ENCODE results near the gene NOM1.

The NOM1 gene

DNA sequence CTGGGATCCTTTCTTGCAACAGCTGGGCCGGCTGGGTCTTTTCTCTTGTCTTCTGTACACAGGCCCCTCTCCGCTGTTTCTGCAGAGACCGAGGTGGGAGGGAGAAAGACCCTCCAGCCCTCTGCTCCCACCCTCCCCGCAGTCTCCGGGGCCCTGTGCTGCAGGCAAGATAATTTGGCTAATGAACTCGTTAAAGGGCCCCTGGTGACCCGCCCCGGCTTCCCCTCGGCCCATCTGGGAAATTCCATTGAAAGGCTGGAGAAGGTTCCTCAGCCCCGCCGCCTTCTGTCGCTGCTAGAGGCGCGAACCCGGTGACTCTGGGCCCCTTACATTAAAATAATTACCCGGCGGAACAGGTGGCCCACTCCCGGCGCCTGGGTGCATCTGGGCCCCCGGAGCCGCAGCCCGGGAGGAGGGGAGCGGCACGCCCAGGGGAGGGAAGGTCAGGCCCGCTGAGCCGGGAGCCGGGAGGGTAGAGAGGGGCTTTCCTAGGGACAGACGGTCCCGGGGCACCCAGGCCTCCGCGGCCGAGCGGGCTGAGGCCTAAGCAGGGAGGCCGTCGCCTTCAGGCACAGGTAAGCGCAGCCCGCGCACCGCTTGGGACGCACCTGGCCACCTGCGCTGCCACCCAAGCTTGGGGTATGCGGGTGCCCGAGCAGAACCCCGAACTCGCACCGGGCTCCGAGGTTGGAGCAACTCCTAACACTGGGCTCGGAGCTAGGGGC is 68.3 kb downstream of the NOM1 start:
- DNase-seq: no peak

DNA sequence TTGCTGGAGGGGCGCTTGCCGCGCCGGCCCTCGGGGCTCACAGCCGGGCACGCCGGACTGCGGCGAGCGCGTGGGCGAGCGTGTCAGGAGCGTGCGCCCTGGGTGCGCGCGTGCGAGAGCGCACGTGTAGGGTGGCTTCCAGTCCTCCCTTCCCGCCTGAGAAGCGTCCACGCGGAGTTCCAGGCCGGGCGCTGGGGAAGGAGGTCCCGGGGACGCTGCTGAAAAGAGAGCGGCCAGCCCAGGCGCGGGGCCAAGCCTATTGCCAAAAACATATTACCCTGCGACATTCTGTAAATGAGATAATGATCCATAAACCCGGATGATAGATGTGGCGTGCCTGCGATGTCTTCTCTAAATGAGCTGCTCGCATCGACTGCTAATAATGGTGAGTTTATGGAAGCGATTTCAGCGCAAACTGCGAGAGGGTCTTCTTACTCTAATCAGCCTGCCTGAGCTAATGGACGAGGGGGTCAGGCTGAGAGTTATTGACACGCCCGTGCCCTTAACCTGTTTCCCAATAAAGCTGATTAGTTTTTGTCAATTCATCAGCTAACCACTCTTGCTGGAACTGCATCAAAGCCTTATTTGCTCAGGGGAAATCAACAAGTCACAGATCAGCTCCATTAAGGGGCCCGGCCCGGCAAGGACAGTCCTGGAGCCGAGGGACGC is 69.0 kb downstream of the NOM1 start:
- DNase-seq: no peak

DNA sequence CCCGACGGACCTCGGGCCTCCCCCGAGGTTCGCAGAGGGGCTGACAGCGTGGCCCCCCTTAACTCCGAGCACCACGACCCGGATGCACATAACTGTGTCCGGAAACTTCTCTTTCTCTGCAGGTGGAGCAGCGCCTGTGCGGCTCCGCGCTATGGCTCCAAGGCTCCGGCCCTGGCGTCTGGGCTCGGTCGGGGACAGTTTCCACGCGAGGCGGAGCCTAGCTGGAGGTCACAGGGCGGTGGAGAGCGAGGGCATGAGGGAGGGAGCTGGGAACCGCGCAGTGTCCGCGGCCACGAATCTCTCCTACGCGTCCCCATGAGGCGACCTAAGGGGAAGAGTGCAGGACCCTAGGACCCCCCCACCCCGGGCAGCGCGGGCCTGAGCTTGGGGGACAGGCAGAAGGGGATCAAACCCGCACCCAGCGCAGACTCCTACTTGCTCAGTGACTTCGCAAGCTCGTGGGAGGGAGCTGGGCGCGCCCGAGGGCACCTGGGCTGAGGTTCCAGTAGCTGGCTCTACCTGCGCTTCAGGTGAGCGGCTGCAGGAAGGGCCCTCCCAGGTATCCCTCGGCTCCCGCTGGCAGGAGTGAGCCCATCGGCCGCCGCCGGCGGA is 69.6 kb downstream of the NOM1 start:
- no peak for DNase-seq

DNA sequence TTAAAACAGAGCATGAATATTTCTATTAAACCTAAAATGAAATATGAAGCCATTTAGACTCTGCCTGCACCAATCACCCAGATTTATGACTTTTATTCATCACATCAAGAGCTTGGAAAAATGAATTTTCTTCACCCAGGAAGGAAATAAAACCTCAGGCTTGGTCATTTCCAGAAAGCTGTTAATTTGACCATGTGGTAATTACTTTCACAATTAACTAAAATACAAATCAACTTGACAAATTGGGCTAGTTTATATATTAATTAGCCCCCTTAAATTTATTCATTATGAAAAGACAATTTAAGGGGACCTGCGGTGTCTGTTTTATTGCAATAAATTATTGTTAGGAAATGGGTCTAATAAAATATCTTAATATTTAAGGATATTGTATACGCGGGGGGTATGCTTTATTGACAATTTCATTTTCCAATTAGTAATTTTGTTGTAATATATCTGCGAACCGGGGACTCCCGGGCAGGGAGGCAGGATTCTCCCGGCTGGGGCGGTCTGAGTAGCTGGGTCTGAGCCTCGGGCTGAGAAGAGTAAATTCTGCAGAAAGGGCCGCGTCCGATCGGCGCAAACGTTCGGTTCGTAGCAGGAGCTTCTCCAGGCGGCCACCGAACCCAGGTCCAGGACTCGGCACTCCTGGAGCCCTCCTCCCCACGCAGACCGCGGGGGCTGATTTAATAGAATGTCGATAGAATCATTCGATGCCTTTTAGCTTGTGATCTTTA is 70.4 kb downstream of the NOM1 start:
- no peak for DNase-seq

DNA sequence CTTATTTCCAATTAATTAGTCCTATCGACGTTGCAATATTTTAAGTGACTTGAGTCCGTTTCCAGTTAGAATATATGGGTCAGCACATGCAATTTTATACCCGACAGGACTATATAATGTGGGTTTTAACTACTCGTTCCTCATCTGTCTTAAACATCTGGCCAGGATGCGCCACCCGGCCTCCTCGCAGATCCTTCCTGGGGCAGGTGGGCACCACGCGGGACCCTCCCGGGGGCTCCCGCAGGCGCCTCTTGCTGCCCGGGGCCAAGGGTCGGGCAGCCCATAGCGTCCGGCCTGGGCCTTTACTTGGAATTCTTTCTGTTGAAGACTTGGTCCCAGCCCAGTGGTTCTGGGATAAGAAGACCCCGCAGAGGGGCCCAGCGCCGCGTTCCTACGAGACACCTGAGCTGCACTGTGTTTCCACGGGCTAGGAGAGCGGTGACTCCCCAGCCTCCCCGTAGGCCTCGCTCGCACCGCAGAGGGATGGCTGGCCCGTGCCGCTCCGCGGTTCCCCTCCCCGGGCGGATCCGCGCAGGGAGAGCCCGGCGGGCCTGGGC is 71.1 kb downstream of the NOM1 start:
- no peak for DNase-seq

DNA sequence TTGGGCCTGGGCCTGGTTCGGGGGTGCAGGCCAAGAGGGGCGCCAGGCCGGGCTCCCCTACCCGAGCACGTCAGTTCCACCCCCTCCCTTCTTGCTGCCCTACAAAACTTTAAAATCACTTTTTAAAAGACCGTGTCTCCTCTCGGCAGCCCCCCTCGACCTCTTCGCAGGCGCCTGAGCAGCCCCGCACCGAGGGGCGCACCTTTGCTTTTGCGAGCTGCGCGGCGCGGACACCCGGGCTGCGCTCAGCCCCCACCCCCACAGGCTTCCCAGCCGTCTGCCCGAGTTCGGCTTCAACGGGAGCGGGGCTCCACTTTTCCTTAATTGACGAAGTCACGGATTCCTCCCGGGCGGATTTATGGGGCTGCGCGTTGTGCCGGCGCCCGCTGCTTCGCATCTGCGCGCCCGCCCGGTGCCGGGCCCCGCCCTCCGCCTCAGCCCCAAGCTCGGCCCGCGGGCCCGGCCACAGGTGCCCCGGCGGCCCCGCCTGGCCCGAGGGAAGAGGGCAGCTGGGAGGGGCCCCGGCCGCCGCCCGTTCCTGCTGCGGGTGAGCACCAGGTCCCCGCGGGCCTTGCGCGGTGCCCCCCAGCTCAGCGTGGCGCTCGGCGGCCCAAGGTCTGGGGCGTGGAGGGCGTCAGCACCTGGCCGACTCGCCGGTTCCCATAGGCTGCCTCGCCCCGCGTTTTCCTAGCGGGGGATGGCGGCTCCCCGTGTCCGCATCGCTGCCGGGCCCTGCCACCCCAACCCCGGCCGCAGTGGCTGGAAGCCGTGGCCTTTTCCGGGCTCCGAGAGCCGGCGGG is 71.8 kb downstream of the NOM1 start:
- no peak for DNase-seq

DNA sequence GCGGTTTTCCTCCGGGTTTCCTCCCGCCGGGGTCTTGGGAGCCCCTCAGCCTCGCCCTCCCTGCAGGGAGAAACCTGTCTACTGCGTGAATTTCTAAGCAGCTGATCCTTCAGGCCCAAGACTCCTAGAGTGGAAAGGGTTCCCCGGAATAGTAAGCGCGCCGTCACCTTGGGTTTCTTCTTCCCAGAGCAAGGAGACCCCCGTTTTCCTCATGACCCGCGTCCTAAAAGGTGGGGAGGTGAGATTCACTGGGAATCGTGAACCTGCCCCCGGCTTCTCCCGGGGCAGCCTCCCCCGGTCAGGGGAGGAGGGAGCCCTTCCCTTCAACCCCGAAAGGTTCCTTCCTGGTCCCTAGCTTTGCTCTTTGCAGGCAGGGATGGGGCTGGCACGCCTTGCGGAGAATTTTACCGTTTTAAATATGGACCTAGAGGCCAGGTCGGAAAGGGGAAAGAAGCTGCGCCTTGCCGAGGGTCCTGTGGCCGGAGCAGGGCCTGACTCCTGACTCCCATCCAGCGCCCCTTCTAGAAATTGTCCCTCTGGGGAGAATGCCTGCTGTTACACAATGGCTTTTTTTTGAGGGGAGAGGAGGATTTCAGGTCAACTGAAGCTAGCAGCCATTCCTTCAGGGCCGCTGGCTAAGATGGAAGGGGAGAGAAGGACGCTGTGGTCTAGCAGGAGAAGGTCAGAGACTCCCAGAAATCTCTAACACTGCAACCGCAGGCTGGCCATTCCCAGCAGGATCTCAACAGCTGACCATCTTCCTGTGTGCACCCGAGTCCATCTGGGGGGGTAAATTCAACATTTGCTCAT is 72.6 kb downstream of the NOM1 start:
- no peak for DNase-seq

Data from SHP77 (cell line).